Epithelial cell of prostate (primary cell): ENCODE results near the gene ATP1B1.
"Not testable (repeated sequence)": the region's sequence is repeated elsewhere in the genome, so short reads cannot be mapped to it uniquely, and the experiment has no call there.

Experiments used
- DNase-seq: peaks from one replicate; pipeline ENCODE4 v3.0.0-alpha.2; 2011; ENCODE audit warnings: low read depth, low spot score
- H3K27ac ChIP-seq: fragments of 450-650 bp; 2 replicates; pipeline ENCODE4 v1.5.1; 2017; ENCODE audit warnings: mild to moderate bottlenecking

ATP1B1 gene

DNA sequence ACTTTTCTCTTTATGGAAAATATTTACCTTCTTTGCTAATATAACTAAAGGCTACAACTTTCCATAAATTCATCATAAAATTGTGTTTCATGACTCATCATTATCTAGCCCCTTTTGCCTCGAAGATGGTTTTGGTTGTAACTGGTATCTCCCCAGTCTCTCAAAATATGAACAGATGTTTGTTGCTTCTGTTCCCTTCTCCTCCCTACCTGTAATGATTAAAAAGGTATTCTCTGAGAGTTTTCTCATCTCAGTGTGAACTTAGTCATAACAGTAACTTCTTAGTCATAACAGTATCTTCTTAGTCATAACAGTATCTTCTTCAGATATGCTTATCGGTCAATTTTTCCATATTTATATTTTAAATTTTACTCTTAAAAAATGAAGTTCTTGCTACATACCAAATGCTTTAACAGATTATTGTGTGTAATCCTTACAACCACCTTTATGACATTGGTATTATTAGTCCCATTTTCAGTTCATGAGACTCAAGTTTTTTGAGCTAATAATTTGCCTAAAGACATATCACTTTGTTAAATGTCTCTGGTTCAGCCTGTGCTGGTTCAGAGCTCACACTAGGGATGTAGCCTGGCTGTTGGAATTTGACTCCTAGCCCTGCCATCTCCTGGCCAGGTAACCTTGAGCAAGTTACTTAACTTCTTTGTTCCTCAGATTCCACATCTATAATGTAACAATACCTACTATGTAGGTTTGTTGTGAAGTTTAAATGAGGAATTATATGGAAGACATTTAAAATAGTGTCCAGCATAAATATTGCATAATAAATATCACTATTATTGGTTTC is 32.6 kb downstream of the ATP1B1 start:
- DNase-seq: no peak

DNA sequence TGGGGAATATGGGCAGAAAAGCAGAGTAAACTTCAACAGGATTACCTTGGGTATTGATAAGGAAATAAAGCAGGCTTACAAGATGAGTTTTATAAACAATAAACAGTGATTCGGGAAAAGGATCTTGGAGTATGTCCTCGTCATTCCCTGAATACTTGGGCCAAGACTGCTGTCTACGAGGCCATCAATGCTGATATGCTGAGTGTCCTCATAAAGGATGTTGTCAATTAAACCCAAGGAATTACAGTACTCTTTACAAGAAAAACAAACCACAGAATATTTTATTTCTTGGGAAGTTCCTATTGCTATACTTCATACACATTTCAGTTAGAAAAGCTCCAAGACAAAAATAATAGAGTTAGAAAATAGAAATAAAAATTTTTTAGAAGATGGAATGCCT is 34.9 kb downstream of the ATP1B1 start:
- no peak overlapping the region for H3K27ac ChIP-seq
- DNase-seq: no peak

More for the DNA sequence above, 32.6 kb downstream of the ATP1B1 start:
- H3K27ac ChIP-seq: no peak overlapping the region

DNA sequence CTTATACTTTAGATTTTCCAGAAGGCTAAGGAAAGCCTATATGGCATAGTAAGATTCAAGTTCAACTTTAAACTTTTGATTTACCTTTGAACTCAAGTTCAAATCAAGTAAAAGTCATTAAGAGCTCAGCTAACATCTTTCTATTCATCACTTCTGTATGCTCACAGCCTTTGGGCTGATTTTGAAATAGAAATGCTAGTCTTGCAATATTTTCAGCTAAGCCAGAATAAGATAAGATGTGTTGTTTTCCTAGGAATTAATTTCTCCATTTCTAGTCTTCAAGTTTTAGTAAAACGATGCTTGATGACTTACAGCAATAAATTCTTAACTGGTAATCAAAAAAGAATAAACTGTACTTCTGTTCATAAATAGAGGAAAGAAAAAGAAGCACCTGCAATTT is 35.6 kb downstream of the ATP1B1 start:
- no peak overlapping the region for H3K27ac ChIP-seq
- no peak for DNase-seq

DNA sequence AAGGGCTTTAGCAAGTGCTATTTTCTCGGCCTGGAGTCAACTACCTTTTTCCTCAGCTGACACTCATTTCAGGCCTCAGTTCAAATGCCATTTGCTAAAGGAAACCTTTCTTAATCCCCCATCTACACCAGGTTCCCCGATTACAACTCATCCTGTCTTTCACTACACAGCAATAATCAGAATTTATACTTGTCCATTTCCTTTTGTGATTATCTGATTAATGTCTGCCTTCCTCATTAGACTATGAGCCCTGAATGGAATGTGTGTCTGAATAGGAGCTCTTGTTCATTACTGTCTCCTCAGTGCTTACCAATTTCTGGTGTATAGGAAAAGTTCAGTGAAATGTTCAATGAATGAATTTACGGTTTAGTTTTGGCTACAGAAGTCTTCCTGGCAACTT is 36.9 kb downstream of the ATP1B1 start:
- no peak for DNase-seq
- no peak overlapping the region for H3K27ac ChIP-seq

DNA sequence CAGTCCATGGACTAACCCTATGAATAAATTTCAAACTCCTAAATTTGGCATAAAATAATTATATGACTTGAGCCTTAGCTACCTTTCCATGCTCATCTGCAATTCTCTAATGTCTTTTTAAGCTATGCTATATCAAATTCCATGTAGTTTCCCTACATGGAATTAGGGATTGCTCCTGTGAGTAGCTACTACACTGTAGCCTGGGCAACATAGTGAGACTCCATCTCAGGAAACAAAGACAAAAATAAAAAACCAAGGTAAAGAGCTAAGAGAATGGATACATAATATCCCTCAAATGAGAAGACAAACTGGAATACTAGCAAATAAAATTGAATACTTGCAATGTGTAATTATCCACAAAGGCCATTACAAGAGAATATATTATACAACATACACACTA is 37.5 kb downstream of the ATP1B1 start:
- DNase-seq: no peak
- H3K27ac ChIP-seq: no peak overlapping the region

DNA sequence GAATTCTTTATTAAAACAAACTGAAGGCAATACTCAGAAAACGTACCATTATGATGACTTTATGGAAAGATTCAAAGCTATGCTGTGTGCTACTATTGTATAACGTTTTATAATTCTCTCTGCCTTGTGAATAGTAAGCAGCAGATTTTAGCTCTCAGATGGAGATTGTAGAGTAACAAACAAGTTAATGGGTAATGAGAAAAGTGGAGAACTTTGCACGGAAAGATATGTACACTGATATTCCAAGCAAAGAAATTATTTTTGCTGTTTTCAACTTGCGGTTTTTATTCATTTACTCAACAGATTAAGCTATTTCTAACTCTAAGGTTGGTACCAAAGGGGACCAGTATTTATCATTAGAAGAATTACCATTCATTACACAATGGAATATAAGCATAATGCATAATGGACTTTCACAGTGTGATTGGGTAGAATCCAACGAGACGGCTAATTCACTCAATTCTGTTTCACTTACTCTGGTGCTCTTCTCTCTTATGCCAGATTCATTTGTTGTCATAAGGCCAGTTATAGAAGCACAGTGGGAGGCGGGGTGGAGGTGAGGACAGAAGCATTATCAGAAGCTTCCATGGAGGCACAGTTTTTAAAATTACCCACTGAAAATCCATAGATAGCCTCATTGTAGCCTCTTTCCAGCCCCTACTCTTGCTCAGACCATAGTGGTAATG is 38.6 kb downstream of the ATP1B1 start:
- DNase-seq: no peak
- H3K27ac ChIP-seq: no peak overlapping the region

DNA sequence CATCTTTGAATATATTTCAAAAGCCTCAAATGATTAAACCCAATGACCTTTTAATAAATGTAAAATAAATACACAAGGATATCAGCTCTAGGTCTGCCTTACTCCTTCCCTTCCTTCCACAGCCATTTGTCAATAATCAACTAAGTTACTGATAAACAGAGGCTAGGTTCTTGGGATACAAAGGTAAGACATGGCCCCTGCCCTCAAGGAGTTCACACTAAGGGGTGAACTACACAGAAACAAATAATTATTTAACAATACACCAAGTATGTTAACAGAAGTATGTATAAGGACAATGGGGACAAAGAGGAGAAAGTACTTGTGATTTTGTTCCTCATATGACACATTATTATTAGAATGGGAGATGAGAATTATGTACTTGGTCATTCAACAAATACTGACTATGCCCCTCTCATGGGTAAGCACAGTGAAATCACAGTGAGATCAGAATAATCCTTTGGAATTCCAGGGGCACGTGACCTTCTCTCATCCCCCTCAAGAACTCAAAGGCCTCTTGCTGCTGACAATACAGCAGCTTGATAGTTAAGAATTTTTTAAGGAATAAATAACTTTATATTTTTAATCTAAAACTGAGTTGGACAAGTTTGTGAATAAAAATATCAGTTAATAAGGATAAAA is 40.2 kb downstream of the ATP1B1 start:
- H3K27ac ChIP-seq: no peak overlapping the region
- DNase-seq: no peak

DNA sequence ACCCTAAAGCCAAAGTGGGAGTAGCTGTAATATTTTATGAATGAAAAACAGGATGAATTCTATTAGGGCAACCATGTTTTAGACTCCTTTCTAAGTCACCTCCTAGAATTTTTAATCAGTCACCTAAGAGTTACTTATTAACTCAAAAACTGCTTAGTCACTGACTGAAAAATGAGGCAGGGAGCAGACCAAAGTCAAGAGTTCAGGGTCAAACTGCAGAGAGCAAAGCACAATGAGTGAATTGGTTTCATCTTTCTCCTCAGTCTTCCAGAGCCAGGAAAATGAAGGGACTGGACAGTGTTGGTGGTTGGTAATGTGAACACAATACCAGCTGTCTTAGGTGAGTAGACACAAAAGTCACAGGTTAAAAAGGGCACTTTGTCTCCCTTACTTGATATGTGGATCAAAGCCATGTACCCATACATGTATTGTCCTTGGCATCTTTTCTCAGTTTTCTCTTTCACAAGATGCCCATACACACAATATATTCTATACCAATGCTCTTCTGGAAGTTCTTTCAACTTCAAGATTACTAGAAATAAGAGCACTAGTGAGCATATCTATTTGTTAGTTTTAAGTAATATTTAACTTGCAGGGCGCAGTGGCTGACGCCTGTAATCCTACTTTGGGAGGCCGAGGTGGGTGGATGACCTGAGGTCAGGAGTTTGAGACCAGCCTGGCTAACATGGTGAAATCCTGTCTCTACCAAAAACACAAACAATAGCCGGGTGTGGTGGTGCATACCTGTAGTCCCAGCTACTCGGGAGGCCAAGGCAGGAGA is 42.2 kb downstream of the ATP1B1 start:
- DNase-seq: no peak

DNA sequence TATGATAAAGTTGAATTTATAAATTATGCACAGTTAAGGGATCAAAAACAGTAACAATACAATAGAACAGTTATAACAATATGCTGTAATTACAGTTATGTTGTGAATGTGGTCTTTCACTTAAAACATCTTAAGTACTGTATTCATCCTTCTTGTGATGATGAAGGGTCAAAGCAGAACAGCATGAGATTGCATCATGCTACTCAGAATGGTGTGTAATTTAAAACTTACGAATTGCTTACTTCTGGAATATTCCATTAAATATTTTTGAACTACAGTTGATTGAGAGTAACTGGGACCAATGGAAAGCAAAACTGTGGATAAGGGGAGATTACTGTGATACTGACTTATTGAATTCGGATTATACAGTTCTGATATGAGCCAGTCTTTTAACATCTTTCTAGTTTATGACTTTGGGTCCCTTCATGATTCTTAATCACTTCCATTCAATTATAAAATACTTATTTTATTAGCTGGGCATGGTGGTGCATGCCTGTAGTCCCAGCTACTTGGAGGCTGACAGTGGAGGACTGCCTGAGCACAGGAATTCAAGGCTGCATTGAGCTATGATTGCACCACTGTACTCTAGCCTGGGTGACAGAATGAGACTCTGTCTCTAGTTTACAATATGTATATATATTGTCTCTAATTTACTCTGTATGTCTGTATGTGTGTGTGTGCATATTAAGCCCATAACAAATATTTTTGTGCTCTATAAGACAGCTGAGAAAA is 43.2 kb downstream of the ATP1B1 start:
- DNase-seq: no peak
- no peak overlapping the region for H3K27ac ChIP-seq

More for the DNA sequence above, 42.2 kb downstream of the ATP1B1 start:
- no peak overlapping the region for H3K27ac ChIP-seq

DNA sequence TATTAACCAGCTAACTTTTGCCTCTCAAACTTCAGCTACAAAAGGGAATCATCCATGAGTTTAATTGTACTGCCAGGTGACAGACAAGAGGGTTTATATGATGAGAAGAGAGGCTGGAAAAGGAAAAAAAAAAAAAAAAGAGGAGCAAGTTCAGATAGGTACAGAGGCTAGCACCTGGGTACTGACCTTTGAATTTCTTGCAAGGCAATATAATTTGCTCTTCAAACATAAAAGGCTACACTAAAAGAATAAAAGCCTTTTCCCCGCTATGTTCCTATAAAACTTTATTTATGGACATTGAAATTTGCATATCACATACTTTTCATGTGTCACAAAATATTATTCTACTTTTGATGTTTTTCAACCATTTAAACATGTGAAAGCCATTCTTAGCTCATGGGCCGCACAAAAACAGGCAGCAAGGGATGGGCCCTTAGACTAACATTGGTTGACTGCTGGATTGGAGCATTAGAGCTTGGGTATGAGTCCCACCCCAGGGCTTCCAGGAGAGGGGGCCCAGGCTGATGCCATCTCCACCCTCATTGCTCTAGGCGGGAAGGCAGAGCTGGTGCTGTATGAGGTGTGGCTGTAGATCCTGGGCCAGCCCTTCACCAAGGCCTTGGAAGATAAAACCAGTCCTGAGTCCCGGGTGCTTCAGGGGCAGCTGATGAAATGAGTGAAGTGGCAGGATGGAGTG is 44.3 kb downstream of the ATP1B1 start:
- H3K27ac ChIP-seq: no peak overlapping the region
- DNase-seq: no peak

DNA sequence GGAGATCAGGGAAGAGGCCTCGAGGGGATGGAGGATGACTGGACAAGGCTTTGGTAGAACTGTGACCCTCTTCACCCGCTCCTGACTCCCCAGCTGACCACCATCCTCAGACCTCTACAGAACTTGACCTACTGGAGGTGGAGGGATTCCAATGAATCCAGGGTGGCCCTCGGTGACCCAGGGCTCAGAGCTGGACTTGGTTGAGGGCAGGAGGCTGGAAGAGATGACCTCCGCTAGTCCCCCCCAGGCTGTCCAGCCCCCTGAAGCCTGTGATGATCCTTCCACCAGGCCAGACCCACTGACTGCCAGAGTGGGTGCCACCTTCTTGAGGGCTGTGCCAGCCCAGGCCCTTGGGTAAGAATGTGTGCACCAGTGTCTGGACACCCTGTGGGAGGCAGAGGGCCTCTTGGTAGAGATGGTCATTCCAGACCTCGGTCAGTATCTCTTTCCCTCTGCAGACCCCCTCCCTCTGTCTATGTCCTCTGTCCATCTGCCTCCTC is 44.9 kb downstream of the ATP1B1 start:
- no peak overlapping the region for H3K27ac ChIP-seq
- DNase-seq: no peak

DNA sequence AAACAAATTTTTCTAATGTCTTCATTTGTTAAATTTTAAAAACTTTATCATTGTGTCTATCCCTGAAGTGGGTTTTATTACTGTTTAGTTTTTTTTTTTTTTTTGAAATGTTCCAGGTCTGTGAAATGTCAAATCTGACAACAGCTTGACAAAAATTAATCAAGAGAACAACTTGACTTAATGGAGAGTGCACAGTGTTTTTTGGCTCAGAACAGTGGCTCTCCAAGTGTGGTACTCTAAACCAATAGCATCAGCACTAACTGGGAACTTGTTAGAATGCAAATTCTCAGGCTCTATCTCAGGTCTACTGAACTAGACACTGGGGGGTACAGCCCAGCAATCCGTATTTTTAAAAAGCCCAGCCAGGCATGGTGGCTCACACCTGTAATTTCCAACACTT is 49.2 kb downstream of the ATP1B1 start:
- no peak for DNase-seq
- no peak overlapping the region for H3K27ac ChIP-seq

DNA sequence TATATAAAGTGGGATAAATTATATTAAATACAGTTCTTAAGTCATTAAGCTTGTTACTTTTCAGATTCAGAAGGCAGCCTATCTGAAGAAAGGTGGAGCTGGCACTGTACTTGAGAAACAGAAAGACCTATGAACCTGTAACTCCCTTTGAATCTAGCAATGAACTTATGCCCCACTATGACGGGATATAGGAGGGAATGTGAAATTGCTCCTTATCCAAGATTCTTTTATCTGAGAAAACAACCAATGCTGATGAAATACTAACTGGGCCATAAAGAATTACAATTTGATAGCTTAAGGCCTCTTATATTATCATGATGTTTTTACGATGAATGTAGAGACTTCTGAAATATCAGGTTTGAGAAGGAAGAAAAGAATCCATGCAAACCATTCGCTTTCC is 50.1 kb downstream of the ATP1B1 start:
- DNase-seq: no peak
- H3K27ac ChIP-seq: no peak overlapping the region

DNA sequence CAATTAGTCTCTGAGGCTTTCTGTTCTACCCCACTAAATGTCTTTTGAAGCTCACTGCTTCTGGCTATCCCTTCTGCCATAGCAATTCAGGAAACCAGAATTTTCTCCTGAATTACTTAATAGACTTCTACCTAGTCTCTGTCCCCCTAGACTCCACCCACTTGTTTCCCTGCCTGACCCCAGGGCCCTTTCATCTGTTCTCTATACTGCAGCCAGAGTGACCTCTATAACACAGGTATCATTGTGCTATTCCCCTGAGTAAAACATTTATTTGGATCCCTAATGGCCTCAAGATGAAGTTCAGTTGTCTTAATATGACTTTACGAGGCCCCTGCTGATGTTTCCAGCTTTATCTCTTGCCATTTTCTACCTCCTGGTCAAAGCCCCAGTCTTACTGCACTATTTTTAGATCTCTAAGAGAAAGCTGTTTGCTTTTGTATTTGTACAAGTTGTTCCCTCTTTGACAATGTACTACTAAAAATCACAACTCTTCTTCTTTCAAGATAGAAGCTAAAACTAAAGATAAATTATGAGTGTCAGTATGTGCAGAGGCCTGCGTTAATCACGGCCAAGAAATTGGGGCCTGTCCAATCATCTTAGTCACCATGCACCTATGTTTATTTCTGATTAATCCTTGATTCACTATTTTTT is 54.5 kb downstream of the ATP1B1 start:
- peak overlapping the region; percentile 15 for H3K27ac ChIP-seq
- no peak for DNase-seq

DNA sequence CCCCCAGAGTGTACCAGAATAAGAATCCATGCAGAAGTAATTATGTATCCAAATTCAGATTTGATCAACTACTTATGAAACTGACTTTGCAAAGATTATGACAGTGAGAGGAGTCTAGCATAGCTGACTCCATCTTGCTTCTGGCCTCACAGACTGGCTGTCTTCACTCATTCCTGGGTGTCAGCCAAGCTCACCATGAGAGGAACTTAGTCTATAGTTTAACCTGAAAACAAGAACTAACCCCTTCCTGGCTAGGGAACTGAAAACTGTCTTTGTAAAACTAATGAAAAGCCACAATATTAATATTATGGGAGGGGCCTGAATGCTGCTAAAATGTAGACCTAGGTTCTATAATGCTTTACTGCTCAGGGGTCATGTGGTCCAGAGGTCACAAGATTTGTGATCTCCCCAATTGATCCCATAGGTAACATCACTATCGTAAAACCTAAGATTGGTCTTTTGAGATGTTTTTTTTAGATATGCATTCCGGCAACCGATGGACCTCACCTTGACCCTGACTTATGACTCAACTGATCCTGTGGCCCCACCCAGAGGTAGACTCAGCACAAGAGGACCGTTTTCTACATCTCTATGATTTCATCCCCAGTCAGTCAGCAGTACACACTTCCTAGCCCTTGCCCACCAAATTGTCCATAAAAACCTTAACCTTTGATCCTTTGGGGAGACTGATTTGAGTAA is 55.2 kb downstream of the ATP1B1 start:
- DNase-seq: no peak
- H3K27ac ChIP-seq: peak overlapping the region; percentile 15

DNA sequence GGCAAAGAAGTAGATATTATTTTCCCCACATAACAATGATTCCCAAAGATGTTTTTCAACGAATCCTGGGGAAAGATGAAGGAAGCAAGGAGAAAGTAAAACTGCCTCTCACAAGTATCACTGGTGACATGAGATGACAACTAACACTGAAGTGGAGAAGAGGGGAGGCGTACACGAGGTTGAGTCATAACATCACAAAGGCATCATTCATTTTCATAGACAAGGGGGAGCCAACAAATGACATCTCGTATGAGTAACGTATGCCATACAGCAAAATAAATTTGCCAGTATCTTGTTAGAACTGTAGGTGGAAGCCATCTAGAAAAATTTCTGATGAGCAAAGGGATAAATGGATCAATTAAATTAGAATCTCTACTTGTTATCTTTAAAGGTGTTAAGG is 56.6 kb downstream of the ATP1B1 start:
- H3K27ac ChIP-seq: no peak overlapping the region
- DNase-seq: no peak

DNA sequence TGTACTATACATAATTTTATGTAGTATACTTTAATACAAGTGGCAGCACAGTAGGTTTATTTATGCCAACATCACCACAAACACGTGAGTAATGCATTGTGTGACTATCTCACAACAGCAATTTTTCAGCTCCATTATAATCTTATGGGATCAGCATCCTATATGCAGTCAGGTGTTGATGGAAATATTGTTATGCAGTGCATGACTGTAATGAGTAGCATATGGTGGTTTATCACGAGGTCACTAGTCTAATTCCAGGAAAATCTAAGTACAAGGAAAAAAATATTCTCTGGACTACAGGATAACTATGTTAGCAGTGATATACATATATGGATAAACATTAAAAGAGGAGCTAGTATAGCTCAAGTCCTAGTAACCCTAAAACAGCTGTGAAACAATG is 69.0 kb downstream of the ATP1B1 start:
- H3K27ac ChIP-seq: no peak overlapping the region
- DNase-seq: no peak

DNA sequence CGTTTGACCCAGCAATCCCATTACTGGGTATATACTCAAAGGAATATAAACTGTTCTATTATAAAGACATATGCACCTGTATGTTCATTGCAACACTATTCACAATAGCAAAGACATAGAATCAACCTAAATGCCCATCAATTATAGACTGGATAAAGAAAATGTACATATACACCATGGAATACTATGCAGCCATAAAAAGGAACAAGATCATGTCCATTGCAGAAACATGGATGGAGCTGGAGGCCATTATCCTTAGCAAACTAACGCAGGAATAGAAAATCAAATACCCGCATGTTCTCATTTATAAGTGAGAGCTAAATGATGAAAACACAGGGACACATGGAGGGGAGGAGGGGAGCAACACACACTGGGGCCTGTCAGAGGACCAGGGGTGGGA is 72.9 kb downstream of the ATP1B1 start:
- DNase-seq, H3K27ac ChIP-seq: not testable (repeated sequence)
